ENCODE results near the gene PRKCA.
"Not testable (repeated sequence)": the region's sequence is repeated elsewhere in the genome, so short reads cannot be mapped to it uniquely, and the experiment has no call there.

PRKCA gene

DNA sequence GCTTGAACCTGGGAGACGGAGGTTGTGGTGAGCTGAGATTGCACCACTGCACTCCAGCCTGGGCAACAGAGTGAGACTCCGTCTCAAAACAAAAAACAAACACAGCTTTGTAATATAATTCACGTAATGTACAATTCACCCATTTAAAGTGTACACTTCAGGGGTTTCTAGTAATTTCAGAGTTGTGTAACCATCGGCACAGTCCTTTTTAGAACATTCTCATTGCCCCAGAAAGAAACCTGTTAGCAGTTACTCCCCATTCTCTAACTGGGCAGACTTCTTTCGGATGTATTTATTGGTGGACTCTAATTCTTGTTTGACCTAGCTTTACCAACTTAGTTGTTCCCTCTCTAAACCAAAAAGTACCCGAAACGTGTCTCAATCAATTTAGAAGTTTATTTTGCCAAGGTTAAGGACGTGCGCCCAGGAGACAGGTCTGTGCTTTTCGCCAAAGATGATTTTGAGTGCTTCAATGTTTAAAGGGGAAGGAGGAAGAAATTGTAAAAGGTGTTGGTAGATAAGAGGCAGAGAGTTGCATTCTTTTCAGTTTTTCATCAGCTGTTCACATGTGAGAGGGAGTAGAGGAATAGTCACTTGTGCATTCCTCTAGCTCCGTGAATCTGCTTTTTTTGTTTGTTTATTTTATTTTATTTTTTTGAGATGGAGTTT lies 175.3 kb downstream of the PRKCA start:
- Histone ChIP-seq H3K4me1 (ENCODE audit: insufficient read depth, low read length) (no peaks in the 10 kb centered on the region), H3K27me3 (ENCODE audit: control insufficient read depth in 1 of 2, insufficient read depth in 2 of 2, low read length in 2 of 2) (no peaks in the 10 kb centered on the region), H3K4me3 (ENCODE audit: low read depth in 1 of 2, low read length in 2 of 2) (no peak overlapping the region), H3K27ac (ENCODE audit: low read depth, low read length) (no peak overlapping the region), H3K36me3 (ENCODE audit: insufficient read depth, low read length) (no peaks in the 10 kb centered on the region), H3K9ac (ENCODE audit: low read length) (no peak overlapping the region), H3K9me3 (ENCODE audit: low read length) (no peaks in the 10 kb centered on the region)

DNA sequence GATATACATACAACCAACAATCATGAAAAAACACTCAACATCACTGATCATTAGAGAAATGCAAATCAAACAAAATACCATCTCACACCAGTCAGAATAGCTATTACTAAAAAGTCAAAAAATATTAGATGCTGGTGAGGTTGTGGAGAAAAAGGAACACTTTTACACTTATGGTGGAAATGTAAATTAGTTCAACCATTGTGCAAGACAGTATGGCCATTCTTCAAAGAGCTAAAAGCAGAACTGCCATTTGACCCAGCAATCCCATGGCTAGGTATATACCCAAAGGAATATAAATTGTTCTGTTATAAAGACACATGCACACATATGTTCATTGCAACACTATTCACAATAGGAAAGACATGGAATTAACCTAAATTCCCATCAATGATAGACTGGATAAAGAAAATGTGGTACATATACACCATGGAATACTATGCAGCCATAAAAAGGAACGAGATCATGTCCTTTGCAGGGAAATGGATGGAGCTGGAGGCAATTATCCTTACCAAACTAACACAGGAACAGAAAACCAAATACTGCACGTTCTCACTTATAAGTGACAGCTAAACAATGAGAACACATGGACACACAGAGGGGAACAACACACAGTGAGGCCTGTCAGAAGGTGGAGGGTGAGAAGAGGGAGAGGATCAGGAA lies 176.9 kb downstream of the PRKCA start:
- not testable (repeated sequence) for H3K9me3 ChIP-seq (ENCODE audit: low read length); H3K36me3 ChIP-seq (ENCODE audit: insufficient read depth, low read length); H3K9ac ChIP-seq (ENCODE audit: low read length); H3K4me3 ChIP-seq (ENCODE audit: low read depth in 1 of 2, low read length in 2 of 2); H3K27me3 ChIP-seq (ENCODE audit: control insufficient read depth in 1 of 2, insufficient read depth in 2 of 2, low read length in 2 of 2); H3K27ac ChIP-seq (ENCODE audit: low read depth, low read length); H3K4me1 ChIP-seq (ENCODE audit: insufficient read depth, low read length)

DNA sequence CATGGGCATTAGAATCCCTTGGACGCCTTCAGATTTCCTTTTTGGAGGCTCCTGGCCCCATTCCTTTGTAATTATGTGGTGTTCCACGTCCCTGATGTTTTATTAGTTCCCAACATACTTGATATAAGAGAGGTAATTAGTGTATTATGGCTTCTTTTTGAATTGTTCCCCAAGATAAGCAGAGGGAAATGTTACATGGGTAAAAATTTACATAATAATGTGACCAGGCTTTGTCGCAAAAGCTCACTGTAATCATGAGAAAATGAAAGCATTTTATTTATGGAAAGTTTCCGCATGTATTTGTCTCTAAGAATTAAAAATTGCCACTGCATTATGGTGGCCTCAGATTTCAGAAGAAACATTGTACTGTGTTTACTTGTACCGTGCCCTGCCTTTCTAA lies 177.8 kb downstream of the PRKCA start:
- no peaks in the 10 kb centered on the region for H3K4me1 ChIP-seq (ENCODE audit: insufficient read depth, low read length)
- H3K27ac ChIP-seq (ENCODE audit: low read depth, low read length), result no peak overlapping the region
- H3K27me3 ChIP-seq (ENCODE audit: control insufficient read depth in 1 of 2, insufficient read depth in 2 of 2, low read length in 2 of 2), result no peaks in the 10 kb centered on the region
- H3K36me3 ChIP-seq (ENCODE audit: insufficient read depth, low read length), result no peaks in the 10 kb centered on the region
- no peak overlapping the region for H3K4me3 ChIP-seq (ENCODE audit: low read depth in 1 of 2, low read length in 2 of 2)
- H3K9ac ChIP-seq (ENCODE audit: low read length), result no peak overlapping the region
- no peaks in the 10 kb centered on the region for H3K9me3 ChIP-seq (ENCODE audit: low read length)

DNA sequence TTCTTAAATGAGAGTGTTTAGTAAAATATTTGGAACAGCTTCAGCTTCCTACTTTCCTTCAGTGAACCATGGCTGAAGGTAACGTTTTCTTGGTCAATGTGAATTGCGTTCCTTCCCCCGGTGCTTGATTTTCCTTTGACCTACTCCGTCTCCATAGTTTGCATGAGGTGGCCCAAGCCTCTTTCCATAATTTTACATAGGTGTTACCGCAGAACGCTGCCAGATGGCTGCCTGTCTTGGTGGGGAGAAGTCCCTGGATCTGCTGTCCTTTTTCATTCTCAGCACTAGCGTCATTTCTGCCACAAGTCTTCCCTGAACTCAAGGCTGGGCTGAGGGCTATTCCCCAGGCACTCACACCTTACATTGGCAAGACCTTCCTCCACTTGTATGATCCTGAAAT lies 178.4 kb downstream of the PRKCA start:
- no peak overlapping the region for H3K4me3 ChIP-seq (ENCODE audit: low read depth in 1 of 2, low read length in 2 of 2)
- H3K4me1 ChIP-seq (ENCODE audit: insufficient read depth, low read length), result no peaks in the 10 kb centered on the region
- no peaks in the 10 kb centered on the region for H3K36me3 ChIP-seq (ENCODE audit: insufficient read depth, low read length)
- H3K9me3 ChIP-seq (ENCODE audit: low read length), result no peaks in the 10 kb centered on the region
- no peaks in the 10 kb centered on the region for H3K27me3 ChIP-seq (ENCODE audit: control insufficient read depth in 1 of 2, insufficient read depth in 2 of 2, low read length in 2 of 2)
- H3K9ac ChIP-seq (ENCODE audit: low read length), result no peak overlapping the region
- H3K27ac ChIP-seq (ENCODE audit: low read depth, low read length), result no peak overlapping the region

DNA sequence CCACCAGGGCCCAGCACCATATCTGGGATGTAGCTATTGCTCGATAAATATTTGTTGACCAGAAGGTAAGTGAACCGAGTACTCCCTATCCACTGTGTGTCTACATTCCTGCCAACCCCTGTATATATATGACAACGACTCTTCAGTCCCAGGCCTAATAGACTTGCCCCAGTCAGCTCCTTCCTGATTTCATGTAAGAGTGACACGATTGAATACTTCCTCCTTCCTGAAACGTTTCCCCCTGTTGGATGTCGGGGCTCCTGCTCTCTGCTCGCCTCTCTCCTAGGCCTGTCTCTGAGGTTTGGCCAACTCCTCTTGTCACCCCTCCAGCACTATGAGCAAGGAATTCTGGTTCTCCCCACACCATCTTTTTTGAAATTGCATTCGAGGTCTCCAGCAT lies 178.9 kb downstream of the PRKCA start:
- Histone ChIP-seq H3K36me3 (ENCODE audit: insufficient read depth, low read length) (no peaks in the 10 kb centered on the region), H3K9me3 (ENCODE audit: low read length) (no peaks in the 10 kb centered on the region), H3K4me3 (ENCODE audit: low read depth in 1 of 2, low read length in 2 of 2) (no peak overlapping the region), H3K9ac (ENCODE audit: low read length) (no peak overlapping the region), H3K27ac (ENCODE audit: low read depth, low read length) (no peak overlapping the region), H3K4me1 (ENCODE audit: insufficient read depth, low read length) (no peaks in the 10 kb centered on the region), H3K27me3 (ENCODE audit: control insufficient read depth in 1 of 2, insufficient read depth in 2 of 2, low read length in 2 of 2) (no peaks in the 10 kb centered on the region)

DNA sequence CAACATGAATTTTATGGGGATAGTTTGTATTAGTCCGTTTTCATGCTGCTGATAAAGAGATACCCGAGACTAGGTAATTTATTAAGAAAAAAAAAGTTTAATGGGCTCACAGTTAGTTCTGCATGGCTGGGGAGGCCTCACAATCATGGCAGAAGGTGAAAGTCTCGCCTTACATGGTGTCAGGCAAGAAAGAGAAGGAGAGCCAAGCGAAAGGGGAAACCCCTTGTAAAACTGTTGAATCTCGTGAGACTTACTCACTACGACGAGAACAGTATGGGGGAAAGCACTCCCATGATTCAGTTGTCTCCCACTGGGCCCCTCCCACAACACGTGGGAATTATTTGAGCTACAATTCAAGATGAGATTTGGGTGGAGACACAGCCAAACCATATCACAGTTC lies 181.5 kb downstream of the PRKCA start:
- Histone ChIP-seq H3K27me3 (ENCODE audit: control insufficient read depth in 1 of 2, insufficient read depth in 2 of 2, low read length in 2 of 2) (no peaks in the 10 kb centered on the region), H3K4me1 (ENCODE audit: insufficient read depth, low read length) (no peaks in the 10 kb centered on the region), H3K36me3 (ENCODE audit: insufficient read depth, low read length) (no peaks in the 10 kb centered on the region), H3K9ac (ENCODE audit: low read length) (no peak overlapping the region), H3K9me3 (ENCODE audit: low read length) (no peaks in the 10 kb centered on the region), H3K27ac (ENCODE audit: low read depth, low read length) (no peak overlapping the region), H3K4me3 (ENCODE audit: low read depth in 1 of 2, low read length in 2 of 2) (no peak overlapping the region)

DNA sequence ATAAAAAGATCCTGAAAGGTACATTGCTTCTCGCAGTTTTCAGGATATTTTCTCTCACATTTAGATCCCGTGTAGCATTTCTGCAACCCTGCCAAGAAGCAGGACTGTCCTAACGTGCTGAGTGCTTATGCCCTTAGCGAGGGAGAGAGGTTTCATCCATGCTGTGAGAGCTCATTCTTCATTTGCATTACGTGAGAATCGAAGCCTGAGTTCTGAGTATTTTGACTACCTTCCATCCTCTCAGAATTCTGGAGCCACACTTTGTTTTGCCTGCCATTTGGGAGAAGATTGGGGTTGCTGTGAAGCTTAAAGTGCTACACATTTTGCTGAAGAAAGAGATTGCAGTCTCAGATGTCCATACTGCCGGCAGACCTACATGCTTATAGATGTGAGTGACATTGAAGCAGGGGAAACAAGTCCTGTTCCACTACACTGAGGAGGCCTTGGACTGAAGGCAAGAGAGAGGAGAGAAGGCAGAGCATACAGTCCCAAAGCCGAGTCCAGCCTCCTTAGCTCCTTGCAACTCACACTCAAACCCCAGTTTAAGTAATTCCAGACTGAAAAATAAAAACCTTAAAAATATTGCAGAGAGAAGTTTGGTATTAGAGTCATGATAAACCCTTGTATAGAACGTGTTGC lies 183.0 kb downstream of the PRKCA start:
- Histone ChIP-seq H3K4me1 (ENCODE audit: insufficient read depth, low read length) (no peaks in the 10 kb centered on the region), H3K4me3 (ENCODE audit: low read depth in 1 of 2, low read length in 2 of 2) (no peak overlapping the region), H3K27ac (ENCODE audit: low read depth, low read length) (no peak overlapping the region), H3K36me3 (ENCODE audit: insufficient read depth, low read length) (no peaks in the 10 kb centered on the region), H3K9ac (ENCODE audit: low read length) (no peak overlapping the region), H3K27me3 (ENCODE audit: control insufficient read depth in 1 of 2, insufficient read depth in 2 of 2, low read length in 2 of 2) (no peaks in the 10 kb centered on the region), H3K9me3 (ENCODE audit: low read length) (no peaks in the 10 kb centered on the region)

DNA sequence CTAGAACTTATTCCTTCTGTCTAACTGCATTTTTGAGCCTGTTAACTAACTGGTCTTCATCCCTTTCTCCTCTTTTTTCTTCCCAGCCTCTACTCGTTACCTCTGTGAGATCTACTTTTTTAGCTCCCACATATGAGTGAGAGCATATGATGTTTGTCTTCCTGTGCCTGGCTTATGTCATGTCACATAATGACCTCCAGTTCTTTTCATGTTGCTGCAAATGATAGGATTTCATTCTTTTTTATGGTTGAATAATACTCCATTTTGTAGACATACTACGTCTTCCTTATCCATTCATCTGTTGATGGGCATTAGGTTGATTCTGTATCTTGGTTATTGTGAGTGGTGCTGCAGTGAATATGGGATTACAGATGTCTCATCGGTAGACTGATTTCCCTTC lies 184.7 kb downstream of the PRKCA start:
- Histone ChIP-seq H3K9me3 (ENCODE audit: low read length) (no peaks in the 10 kb centered on the region), H3K27me3 (ENCODE audit: control insufficient read depth in 1 of 2, insufficient read depth in 2 of 2, low read length in 2 of 2) (no peaks in the 10 kb centered on the region), H3K4me1 (ENCODE audit: insufficient read depth, low read length) (no peaks in the 10 kb centered on the region), H3K36me3 (ENCODE audit: insufficient read depth, low read length) (no peaks in the 10 kb centered on the region), H3K9ac (ENCODE audit: low read length) (no peak overlapping the region), H3K27ac (ENCODE audit: low read depth, low read length) (no peak overlapping the region), H3K4me3 (ENCODE audit: low read depth in 1 of 2, low read length in 2 of 2) (no peak overlapping the region)

DNA sequence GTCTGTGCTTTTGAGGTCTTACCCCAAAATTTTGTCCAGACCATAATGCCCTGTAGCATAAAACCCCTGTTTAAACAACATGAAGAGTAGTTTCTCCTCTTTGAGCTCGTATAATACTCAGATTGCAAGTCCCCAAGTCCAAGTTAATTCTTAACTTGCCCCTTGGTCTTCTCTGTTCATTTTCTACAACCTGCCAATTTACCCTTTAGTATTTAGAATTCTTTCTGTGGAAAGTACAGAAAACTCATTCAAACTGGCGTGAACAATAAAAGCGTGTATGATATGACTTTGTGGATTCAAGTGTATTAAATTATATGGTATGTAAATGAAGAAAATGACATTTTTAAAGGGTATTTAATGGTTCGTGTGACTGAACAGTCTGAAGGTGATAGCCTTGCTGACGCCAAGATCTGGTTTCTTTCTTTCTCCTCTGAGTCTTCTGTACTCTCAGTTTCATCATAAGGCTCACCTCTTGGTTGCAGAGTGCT lies 185.6 kb downstream of the PRKCA start:
- no peaks in the 10 kb centered on the region for H3K4me1 ChIP-seq (ENCODE audit: insufficient read depth, low read length)
- no peak overlapping the region for H3K9ac ChIP-seq (ENCODE audit: low read length)
- H3K36me3 ChIP-seq (ENCODE audit: insufficient read depth, low read length), result no peaks in the 10 kb centered on the region
- no peaks in the 10 kb centered on the region for H3K9me3 ChIP-seq (ENCODE audit: low read length)
- no peak overlapping the region for H3K27ac ChIP-seq (ENCODE audit: low read depth, low read length)
- H3K27me3 ChIP-seq (ENCODE audit: control insufficient read depth in 1 of 2, insufficient read depth in 2 of 2, low read length in 2 of 2), result no peaks in the 10 kb centered on the region
- H3K4me3 ChIP-seq (ENCODE audit: low read depth in 1 of 2, low read length in 2 of 2), result no peak overlapping the region

DNA sequence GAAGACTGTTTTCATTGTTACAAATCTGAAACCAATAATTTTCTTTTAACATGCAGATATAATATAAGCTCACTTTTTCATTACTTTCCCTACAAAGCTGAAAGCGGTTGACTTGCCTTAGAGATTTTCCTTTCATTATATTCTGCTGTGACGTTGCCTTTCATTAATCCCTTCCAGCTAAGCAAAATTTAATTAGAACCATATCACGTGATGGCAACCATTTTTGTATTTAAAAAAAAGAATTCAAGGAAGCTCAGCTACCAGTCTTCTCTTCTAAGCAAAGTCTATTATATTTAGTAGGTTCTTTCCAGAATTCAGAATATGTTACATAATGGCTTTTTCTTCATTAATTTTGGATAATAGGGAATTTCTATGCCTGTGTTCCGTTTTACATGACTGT lies 186.5 kb downstream of the PRKCA start:
- Histone ChIP-seq H3K4me1 (ENCODE audit: insufficient read depth, low read length) (no peaks in the 10 kb centered on the region), H3K27me3 (ENCODE audit: control insufficient read depth in 1 of 2, insufficient read depth in 2 of 2, low read length in 2 of 2) (no peaks in the 10 kb centered on the region), H3K9me3 (ENCODE audit: low read length) (no peaks in the 10 kb centered on the region), H3K27ac (ENCODE audit: low read depth, low read length) (no peak overlapping the region), H3K4me3 (ENCODE audit: low read depth in 1 of 2, low read length in 2 of 2) (no peak overlapping the region), H3K9ac (ENCODE audit: low read length) (no peak overlapping the region), H3K36me3 (ENCODE audit: insufficient read depth, low read length) (no peaks in the 10 kb centered on the region)

DNA sequence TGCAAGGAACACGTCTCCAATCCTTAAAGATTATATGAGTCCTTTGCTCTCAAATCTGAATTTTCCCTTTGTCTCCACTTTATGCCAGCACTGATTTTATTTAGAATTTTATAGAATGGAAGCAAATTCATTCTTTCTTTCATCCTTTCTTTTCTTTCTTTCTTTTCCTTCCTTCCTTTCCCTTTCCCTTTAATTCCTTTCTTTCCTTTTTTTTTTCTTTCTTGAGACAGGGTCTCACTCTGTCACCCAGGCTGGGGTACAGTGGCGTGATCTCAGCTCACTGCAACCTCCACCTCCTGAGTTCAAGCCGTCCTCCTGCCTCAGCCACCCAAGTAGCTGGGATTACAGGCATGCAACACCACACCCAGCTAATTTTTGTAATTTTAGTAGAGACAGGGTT lies 187.2 kb downstream of the PRKCA start:
- H3K27ac ChIP-seq (ENCODE audit: low read depth, low read length); H3K9me3 ChIP-seq (ENCODE audit: low read length); H3K4me1 ChIP-seq (ENCODE audit: insufficient read depth, low read length); H3K27me3 ChIP-seq (ENCODE audit: control insufficient read depth in 1 of 2, insufficient read depth in 2 of 2, low read length in 2 of 2); H3K36me3 ChIP-seq (ENCODE audit: insufficient read depth, low read length); H3K9ac ChIP-seq (ENCODE audit: low read length); H3K4me3 ChIP-seq (ENCODE audit: low read depth in 1 of 2, low read length in 2 of 2): not testable (repeated sequence)

DNA sequence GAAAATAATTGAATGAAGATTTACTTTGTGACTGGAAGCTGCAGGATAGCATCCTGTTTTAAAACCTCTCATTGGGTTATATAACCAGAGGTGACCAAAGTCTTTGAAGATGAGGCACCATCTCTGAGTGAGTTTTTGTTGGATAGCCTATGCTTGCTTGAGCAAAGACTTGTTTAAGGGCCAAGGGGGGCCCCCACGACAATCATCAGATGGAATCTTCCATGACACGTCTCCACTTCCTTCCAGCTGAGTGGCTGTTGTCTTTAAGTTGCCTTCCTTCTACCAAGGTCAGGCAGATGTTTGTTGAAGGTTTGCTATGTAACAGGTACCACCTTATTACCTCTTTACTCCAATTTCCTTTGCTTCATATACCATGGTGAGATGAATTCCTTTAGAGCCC lies 188.8 kb downstream of the PRKCA start:
- peaks cover 6% of the 10 kb centered on the region for H3K4me1 ChIP-seq (ENCODE audit: insufficient read depth, low read length)
- no peak overlapping the region for H3K4me3 ChIP-seq (ENCODE audit: low read depth in 1 of 2, low read length in 2 of 2)
- no peaks in the 10 kb centered on the region for H3K27me3 ChIP-seq (ENCODE audit: control insufficient read depth in 1 of 2, insufficient read depth in 2 of 2, low read length in 2 of 2)
- H3K9ac ChIP-seq (ENCODE audit: low read length), result no peak overlapping the region
- H3K9me3 ChIP-seq (ENCODE audit: low read length), result no peaks in the 10 kb centered on the region
- H3K27ac ChIP-seq (ENCODE audit: low read depth, low read length), result no peak overlapping the region
- H3K36me3 ChIP-seq (ENCODE audit: insufficient read depth, low read length), result no peaks in the 10 kb centered on the region
